ENCODE measurements around the gene CAMK1D. TPM values are rescaled to one million over a fixed set of nuclear protein-coding genes. Genes with fewer than 3 reads are reported as not detected.
A peak's percentile ranks its signal among the peaks of the same experiment; 100 is the strongest.

The CAMK1D gene
- total RNA-seq, 1 donor from 2014 or later, result 0.64 TPM

DNA sequence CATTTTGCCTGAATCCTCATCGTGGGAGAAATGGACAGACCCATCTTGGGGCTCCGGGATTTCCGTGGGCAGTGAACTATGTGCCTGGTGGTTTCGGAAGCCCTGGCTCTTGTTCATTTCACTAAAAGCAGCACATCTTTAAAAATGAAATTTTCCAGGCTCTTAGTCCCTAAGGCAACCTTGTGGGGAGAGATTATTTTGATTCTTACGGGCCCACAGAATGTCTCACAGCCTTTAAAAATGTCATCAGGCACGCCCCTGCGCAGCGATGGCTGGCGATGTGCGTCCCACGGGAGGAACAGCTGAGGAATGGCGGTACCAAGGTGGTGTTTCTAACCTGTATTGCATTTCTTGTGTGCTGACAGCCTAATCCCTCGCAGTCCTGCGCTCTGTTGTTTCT lies 462.5 kb downstream of the CAMK1D start:
- DNase-seq (ENCODE audit: low read depth in 2 of 2), result no peak

- DNase-seq (ENCODE audit: low read depth in 2 of 2), result no peak
Measured at GRCh38 chr10:12812571-12812970, 463.2 kb downstream of the CAMK1D start.

- no peak for DNase-seq (ENCODE audit: low read depth in 2 of 2)
Measured at GRCh38 chr10:12814166-12814565, 464.8 kb downstream of the CAMK1D start.

DNA sequence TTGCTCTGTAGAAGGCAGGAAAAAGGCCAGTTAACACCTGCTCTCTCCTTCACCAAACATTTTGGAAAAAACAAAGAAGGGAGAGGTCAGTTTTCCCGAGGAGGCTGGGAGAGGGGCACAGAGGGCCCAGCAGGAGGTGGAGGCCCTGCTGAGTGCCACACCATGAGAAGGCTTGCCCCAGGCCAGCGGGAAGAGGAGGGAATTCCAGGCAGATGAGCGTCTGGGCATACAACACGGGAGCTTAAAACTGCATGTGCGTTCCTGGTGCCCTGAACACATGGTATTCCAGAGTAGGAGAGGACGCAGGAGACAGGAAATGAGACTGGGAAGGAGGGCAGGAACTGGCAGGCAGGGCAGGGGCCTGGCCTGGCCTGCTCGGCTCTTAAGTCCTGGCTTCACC lies 469.7 kb downstream of the CAMK1D start:
- DNase-seq (ENCODE audit: low read depth in 2 of 2), result peak in 1 of 2 donors; percentile 11

DNA sequence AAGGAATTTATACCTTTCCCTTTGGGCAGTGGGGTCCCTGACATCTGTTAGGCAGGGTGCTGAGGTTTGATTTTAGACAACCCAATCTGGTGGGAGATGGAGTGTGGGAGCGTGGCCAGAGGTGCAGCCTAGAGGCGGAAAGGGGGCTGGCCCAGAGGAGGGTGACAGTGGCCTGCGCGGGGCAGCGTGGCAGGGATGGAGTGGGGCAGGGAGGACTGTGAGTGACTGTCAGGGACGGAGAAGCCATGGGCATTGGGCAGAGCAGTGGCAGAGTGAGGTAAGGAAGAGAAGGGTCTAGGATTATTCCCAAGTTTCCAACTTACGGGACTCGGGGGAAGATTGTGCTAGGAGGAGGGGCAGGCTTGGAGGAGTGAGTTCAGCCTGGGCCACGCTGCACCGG lies 470.3 kb downstream of the CAMK1D start:
- no peak for DNase-seq (ENCODE audit: low read depth in 2 of 2)

DNA sequence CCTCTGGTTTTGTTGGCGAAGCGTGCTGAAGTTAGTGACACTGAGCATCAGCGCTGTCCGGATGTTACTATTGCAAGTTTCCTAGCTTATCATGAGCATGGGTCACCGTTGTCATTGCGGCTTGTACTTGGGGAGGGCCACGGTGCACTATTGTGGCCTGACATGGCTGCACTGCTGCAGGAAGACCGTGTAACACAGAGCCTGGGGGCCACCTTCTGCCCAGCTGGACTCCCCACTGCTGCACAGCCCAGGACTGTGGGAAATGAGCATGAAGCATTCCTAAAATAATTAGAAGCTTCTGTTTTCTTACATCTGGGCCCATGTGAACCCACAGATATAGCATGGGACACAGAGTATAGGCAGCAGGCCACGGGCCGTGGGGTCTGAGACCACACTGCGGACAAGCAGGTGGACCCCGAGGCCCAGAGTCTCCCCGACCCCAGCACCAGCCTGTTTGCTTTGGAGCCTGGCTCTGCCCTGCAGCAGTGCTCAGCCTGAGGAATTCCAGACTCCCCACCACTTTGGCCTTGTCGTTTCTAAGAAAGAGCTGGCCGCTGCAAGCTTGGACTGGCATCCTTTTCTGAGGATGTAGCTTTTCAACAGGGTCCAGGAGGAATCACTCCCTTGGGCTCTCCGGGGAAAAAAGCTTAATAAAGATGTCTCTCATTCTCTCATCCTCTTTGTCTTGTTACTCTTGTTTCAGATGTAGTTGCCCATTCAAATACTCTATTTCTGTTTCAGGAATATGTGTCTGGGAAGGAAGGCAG lies 473.0 kb downstream of the CAMK1D start:
- DNase-seq (ENCODE audit: low read depth in 2 of 2), result no peak

- no peak for DNase-seq (ENCODE audit: low read depth in 2 of 2)
Measured at GRCh38 chr10:12822893-12823170, 473.5 kb downstream of the CAMK1D start.

DNA sequence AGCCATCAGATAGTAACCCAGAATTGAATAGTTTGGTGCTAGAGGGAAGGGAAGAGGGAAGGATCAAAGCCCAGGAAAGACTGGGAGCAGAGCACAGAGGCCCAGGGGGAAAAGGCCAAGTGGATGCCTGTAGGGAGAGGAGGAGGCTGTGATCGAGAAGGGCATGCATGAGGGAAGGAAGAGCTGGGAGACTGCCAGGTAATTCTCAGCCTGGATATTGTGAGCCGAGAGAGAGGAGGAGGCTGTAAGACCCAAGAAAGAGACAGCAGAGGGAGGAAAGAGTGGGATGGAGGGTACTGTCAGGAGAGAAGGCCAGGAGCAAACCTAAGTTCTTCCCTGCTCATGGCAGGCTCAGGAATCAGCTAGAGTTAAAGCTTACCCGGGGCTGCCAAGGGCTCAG lies 474.0 kb downstream of the CAMK1D start:
- DNase-seq (ENCODE audit: low read depth in 2 of 2), result no peak

- DNase-seq (ENCODE audit: low read depth in 2 of 2), result no peak
Measured at GRCh38 chr10:12825260-12825849, 476.0 kb downstream of the CAMK1D start.

DNA sequence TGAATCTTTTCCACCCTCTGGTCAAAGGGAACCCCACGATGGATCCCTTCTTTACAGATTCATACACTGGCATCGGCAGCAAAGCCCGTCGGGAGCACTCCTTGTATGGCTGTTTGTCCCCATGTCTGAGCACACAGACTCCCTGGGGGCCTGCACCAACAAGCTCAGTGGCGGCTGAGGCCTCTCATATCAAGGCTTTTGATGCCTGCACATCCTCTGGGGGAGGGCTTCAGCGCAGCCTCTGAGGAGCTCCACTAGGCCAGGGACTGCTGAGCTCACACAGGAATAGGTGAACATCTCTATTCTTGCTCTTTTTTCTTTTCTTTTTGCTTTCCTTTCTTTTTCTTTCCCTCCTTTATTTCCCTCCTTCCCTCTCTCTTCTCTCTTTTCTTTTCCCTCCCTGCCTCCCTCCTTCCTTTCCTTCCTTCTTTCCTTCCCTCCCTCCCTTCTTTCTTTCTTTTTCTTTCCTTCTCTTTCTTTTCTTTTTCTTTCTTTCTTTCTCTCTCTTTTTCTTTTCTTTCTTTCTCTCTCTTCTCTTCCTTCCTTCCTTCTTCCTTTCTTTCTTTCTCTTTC lies 477.5 kb downstream of the CAMK1D start:
- DNase-seq (ENCODE audit: low read depth in 2 of 2), result no peak

- no peak for DNase-seq (ENCODE audit: low read depth in 2 of 2)
Measured at GRCh38 chr10:12828736-12829135, 479.4 kb downstream of the CAMK1D start.

DNA sequence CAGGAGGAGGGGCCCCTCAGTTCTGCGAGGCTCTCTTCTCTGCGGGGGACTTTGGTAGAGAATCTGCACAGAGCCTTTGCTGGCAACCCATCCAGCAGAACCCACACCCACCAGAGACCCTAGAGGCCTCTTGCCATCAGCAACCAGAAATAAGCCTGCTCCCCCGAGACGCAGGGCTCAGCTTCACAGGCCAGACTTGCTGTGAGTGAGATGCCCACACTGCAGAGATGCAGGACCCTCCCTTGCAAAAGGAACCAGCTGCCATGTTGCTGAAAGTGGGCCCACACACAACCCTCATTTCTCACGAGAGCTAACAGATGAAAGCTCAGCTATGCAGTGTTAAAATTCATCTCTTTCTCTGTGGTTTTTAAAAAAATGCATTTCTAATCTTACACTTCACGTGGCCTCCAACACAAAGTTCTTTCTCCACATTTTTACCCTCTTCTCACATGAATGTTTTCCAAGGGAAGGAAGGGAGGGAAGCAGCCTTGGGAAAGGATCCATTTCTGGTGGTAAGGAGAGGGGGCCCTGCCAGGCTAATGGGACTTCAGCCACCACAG lies 480.6 kb downstream of the CAMK1D start:
- no peak for DNase-seq (ENCODE audit: low read depth in 2 of 2)

DNA sequence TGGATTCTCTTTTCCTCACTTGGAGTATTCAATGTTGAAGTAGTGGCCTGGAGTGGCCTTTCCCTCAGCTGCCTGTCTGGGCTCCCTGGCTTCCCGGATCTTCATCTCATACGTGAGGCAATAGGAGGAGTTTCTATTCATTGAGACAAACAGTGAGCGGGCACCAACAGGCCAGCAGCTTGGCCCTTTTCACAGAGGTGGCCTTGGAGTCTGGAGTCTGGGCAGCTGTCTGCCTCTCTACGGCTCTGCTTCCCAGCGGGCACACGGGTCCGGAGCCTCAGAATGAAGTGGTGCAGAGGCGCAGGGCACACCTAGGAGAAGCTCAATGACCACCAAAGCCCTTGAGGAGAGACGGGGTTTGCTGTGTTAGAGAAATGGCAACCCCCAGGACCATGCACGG lies 482.7 kb downstream of the CAMK1D start:
- DNase-seq (ENCODE audit: low read depth in 2 of 2), result no peak

- no peak for DNase-seq (ENCODE audit: low read depth in 2 of 2)
Measured at GRCh38 chr10:12833451-12833850, 484.1 kb downstream of the CAMK1D start.

DNA sequence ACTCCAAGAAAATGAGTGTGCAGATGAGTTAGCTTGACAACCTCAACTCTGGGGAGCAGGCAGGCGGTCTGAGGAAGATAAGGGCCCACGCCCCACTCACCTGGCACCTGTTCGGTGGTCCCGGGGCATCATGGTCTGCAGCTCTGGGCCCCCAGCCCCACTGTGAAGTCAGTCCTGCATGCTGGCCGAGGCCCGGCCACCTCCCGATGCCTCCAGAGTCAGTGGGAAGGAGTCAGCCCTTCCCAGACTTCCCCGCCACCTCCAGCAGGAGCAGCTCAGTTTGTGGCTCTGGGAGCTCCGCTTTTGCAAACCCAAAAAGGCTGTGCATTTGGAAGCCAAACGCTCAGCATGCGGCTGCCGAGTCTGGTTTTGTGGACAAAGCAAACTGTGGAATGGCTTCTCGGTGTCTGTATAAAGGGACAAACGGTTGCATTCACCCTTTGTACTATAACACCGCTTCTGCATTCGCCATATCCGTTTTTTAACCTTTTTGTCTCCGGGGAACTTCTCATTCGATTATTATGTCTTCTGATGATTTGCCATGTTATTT lies 484.8 kb downstream of the CAMK1D start:
- DNase-seq (ENCODE audit: low read depth in 2 of 2), result no peak

- no peak for DNase-seq (ENCODE audit: low read depth in 2 of 2)
Measured at GRCh38 chr10:12834721-12835120, 485.4 kb downstream of the CAMK1D start.

GRCh38 chr10:12835709-12836108 lies 486.4 kb downstream of the CAMK1D start:
- peak in 1 of 2 donors; percentile 67 for DNase-seq (ENCODE audit: low read depth in 2 of 2)

GRCh38 chr10:12838366-12838765 lies 489.0 kb downstream of the CAMK1D start:
- no peak for DNase-seq (ENCODE audit: low read depth in 2 of 2)

GRCh38 chr10:12838995-12839927 lies 489.9 kb downstream of the CAMK1D start:
- no peak for DNase-seq (ENCODE audit: low read depth in 2 of 2)

DNA sequence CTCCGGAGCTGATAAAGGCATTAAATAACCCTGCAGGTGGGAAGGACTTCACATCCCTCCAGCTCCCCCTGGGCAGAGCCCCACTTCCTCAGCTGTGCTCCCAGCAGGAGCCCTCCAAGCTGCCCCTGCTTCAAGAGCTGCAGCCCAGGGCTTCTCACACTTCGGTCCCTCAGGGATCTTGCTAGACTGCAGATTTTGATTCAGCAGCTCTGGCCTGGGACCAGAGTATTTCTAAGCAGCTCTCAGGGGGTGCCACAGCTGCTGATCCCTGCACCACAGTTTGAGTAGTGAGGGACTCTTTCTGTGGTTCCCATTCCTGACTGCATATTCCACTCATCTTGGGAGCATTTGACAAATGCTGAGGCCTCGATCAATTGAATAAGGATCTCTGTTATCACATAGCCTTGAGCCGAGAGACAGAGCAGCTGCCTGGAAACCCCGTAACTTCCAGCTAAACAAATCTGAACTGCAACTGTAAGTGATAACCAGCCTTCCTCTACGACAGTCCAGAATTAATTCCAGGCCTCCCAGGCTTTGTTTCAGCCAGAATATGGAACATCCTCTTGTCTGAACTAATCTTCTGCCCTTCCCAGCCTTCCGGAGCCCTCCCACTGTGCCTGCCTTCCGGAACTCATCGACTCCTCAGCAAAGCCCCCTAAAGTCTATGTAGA lies 490.7 kb downstream of the CAMK1D start:
- no peak for DNase-seq (ENCODE audit: low read depth in 2 of 2)

GRCh38 chr10:12841426-12841825 lies 492.1 kb downstream of the CAMK1D start:
- DNase-seq (ENCODE audit: low read depth in 2 of 2), result no peak
